ENCODE data around the gene MAPKAP1.

Gene MAPKAP1

DNA sequence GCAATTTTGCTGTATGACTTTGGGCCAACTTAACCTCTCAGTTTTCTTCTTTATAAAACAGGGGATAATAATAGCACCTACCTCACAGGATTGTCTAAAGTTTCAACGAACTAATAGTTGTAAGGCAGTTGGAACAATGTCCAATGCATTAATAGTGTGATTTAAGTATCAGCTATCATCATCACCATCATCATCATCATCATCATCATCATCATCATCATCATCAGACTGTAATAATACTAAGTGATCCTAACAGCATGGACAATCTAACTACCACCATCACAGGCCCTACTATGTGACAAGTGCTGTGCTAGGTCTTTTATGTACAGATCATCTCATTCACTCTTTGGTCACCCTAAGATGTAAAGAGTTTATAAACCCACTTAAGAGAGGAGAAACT is 196.0 kb downstream of the MAPKAP1 start:
- no peak overlapping the region for H3K4me3 ChIP-seq (replicated peaks in 1 of 2; ENCODE audit: low read depth in 2 of 2, low read length in 2 of 2)
- no peak for DNase-seq (ENCODE audit: low read depth in 2 of 2)
- TF ChIP-seq, protein P1, sequence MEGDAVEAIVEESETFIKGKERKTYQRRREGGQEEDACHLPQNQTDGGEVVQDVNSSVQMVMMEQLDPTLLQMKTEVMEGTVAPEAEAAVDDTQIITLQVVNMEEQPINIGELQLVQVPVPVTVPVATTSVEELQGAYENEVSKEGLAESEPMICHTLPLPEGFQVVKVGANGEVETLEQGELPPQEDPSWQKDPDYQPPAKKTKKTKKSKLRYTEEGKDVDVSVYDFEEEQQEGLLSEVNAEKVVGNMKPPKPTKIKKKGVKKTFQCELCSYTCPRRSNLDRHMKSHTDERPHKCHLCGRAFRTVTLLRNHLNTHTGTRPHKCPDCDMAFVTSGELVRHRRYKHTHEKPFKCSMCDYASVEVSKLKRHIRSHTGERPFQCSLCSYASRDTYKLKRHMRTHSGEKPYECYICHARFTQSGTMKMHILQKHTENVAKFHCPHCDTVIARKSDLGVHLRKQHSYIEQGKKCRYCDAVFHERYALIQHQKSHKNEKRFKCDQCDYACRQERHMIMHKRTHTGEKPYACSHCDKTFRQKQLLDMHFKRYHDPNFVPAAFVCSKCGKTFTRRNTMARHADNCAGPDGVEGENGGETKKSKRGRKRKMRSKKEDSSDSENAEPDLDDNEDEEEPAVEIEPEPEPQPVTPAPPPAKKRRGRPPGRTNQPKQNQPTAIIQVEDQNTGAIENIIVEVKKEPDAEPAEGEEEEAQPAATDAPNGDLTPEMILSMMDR (IDR thresholded peaks at IDR 0.05; ENCODE audit: low read depth, low read length) = no peak

DNA sequence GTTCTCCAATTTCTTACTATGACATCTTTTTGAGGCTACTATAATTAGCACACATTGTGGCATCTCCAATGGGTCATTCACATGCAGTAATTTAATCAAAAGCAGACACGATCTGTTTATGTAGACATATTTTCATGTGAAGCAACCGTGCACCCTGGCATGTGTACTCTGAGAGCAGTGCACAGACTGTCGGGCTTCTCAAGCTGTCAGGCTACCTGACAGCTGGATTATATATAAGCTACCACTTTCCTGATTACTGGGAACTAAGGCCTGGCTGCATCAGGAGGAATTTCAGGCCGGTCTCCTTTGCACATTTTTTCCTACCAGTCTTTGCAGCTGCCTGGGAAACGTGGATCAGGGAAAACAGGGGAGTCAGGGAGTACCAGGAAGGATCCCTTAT is 197.5 kb downstream of the MAPKAP1 start:
- DNase-seq (ENCODE audit: low read depth in 2 of 2) = peak; percentile 58 to 77
- H3K4me3 ChIP-seq (replicated peaks in 1 of 2; ENCODE audit: low read depth in 2 of 2, low read length in 2 of 2) = no peak overlapping the region
- TF ChIP-seq, protein P1 (IDR thresholded peaks at IDR 0.05; ENCODE audit: low read depth, low read length) = no peak

DNA sequence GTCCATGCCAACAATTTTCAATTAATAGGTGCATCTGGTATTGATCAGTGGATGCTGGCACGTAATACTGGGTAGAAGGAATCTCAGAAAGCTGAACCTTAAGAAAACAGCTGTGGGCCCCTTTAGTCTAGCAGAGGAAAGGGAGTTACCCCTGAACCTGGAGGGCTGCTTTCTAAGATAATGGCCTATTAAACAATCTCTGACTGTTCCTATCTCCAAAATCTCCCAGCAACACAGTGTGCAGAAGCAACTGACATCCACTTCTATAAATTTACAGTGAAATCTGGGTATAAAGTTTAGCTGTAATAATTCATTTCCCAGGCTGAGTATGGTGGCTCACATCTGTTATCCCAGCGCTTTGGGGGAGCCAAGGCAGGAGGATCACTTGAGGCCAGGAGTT is 198.8 kb downstream of the MAPKAP1 start:
- DNase-seq (ENCODE audit: low read depth in 2 of 2) = no peak
- TF ChIP-seq, protein P1 (IDR thresholded peaks at IDR 0.05; ENCODE audit: low read depth, low read length) = no peak
- H3K4me3 ChIP-seq (replicated peaks in 1 of 2; ENCODE audit: low read depth in 2 of 2, low read length in 2 of 2) = no peak overlapping the region

DNA sequence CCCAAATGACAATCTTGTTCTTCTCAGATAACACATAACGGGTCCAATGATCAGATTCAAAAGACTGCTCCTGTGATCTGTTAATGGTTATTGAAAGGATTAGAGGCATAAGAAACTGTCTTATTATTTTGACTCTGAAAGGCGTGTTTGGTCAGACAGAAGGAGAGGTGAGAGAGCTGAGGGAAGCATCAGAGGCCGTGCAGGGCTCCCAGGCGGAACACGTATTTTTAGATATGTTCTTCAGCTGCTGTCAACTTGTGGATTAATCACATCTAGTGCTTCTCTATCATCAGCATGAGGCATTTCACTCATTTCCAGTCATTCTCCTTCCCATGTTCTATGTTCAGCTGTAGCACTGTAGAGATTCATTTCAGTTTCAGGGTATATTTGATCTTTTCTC is 199.8 kb downstream of the MAPKAP1 start:
- no peak for DNase-seq (ENCODE audit: low read depth in 2 of 2)
- H3K4me3 ChIP-seq (replicated peaks in 1 of 2; ENCODE audit: low read depth in 2 of 2, low read length in 2 of 2) = no peak overlapping the region
- TF ChIP-seq, protein P1 (IDR thresholded peaks at IDR 0.05; ENCODE audit: low read depth, low read length) = no peak

DNA sequence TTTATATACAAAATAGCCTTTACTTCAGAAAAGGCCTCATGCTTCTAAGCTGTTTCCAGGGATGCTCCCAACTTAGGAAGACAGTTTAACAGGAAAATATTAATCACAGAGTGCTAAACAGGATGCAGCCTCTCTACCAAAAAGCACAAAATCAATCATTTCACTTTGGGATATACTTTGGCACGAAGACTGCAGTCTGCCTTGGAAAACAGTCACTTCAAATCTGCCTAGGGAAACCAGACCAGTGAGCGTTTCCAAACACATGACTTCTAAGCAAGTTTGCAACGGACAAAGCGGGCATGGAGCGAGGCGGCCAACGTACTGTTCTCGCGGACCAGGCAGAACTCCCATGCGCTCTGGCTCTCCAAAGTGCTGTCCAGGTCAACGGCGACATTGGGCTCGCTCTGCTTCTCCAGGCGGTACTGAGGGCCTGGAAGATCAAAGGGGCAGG is 201.0 kb downstream of the MAPKAP1 start:
- H3K4me3 ChIP-seq (replicated peaks in 1 of 2; ENCODE audit: low read depth in 2 of 2, low read length in 2 of 2) = no peak overlapping the region
- TF ChIP-seq, protein P1 (IDR thresholded peaks at IDR 0.05; ENCODE audit: low read depth, low read length) = no peak
- DNase-seq (ENCODE audit: low read depth in 2 of 2) = no peak

DNA sequence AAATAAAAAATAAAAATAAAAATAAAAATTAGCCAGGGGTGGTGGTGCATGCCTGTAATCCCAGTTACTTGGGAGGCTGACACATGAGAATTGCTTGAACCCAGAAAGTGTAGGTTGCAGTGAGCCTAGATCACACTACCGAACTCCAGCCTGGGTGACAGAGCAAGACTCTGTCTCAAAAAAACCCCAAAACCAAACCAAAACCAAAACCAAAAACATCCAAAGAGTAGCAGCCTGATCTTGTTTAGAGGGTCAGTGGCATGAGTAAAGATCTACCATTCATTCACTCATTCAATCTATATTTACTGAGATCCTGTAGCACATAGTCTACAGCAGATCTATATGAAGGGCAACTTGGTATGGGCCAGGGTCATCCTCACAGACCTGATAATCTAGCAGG is 202.4 kb downstream of the MAPKAP1 start:
- no peak overlapping the region for H3K4me3 ChIP-seq (replicated peaks in 1 of 2; ENCODE audit: low read depth in 2 of 2, low read length in 2 of 2)
- no peak for DNase-seq (ENCODE audit: low read depth in 2 of 2)
- TF ChIP-seq, protein P1 (IDR thresholded peaks at IDR 0.05; ENCODE audit: low read depth, low read length) = no peak

DNA sequence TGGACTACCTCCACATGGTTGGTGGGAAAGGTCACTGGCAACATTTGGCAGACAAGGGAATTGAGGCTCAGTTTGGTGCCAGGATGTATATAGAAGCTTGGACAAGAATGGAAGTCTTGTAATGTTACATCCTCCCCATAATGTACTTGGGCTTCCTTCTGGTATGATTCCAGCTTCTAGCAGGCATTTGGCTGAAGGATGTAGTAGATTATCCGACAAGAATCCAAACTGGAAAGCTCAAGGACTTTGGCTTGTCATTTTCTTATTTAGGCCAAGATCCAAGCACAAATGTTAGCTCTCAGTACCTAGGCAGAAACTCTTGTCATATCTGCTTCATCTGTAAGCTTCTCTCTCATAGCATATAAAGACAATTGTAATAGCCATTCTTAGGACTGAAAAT is 209.1 kb downstream of the MAPKAP1 start:
- TF ChIP-seq, protein P1 (IDR thresholded peaks at IDR 0.05; ENCODE audit: low read depth, low read length) = no peak
- H3K4me3 ChIP-seq (replicated peaks in 1 of 2; ENCODE audit: low read depth in 2 of 2, low read length in 2 of 2) = no peak overlapping the region
- DNase-seq (ENCODE audit: low read depth in 2 of 2) = no peak
